Parathyroid adenoma (tissue), 2 donors: Measurements from ENCODE around the gene RNASEH2A.

Experiments used
- H2AFZ ChIP-seq: fragments of 300-600 bp; sonication (generic); one replicate; pipeline ENCODE4 v1.7.0; 2017; ENCODE audit warnings: antibody characterized with exemption, mild to moderate bottlenecking
- H3K27ac ChIP-seq: fragments of 300-600 bp; sonication (generic); one replicate; pipeline ENCODE4 v1.7.0; 2017
- H3K27me3 ChIP-seq: fragments of 300-600 bp; sonication (generic); one replicate; pipeline ENCODE4 v1.7.0; 2017; ENCODE audit warnings: low read length; ENCODE audit not compliant: control insufficient read depth, insufficient read depth
- H3K36me3 ChIP-seq: fragments of 300-600 bp; sonication (generic); one replicate; pipeline ENCODE4 v1.7.0; 2017; ENCODE audit warnings: low read length; ENCODE audit not compliant: control insufficient read depth, insufficient read depth
- H3K4me1 ChIP-seq: fragments of 300-600 bp; sonication (generic); one replicate; pipeline ENCODE4 v1.7.0; 2017; ENCODE audit warnings: control low read depth
- H3K4me2 ChIP-seq: fragments of 300-600 bp; sonication (generic); one replicate; pipeline ENCODE4 v1.7.0; 2017; ENCODE audit warnings: low read length
- H3K4me3 ChIP-seq: fragments of 300-600 bp; sonication (generic); one replicate; pipeline ENCODE4 v1.7.0; 2017; ENCODE audit warnings: low read depth, low read length
- H3K79me2 ChIP-seq: fragments of 300-600 bp; sonication (generic); one replicate; pipeline ENCODE4 v1.7.0; 2017; ENCODE audit warnings: control low read depth
- H3K9ac ChIP-seq: fragments of 300-600 bp; sonication (generic); one replicate; pipeline ENCODE4 v1.7.0; 2017; ENCODE audit warnings: mild to moderate bottlenecking
- H3K9me3 ChIP-seq: fragments of 300-600 bp; sonication (generic); one replicate; pipeline ENCODE4 v1.7.0; 2017; ENCODE audit warnings: low read length; ENCODE audit not compliant: control insufficient read depth
- TF ChIP-seq, protein P1 (sequence below): fragments of 300-600 bp; sonication (generic); IDR thresholded peaks from one replicate; pipeline ENCODE4 v1.7.0; 2017; ENCODE audit warnings: antibody characterized with exemption, mild to moderate bottlenecking
- donor health status: primary hyperparathyroidism.

RNASEH2A gene

GRCh38 chr19:12777217-12778016, 29.0 kb upstream of the RNASEH2A start:
- Histone ChIP-seq H3K4me3 (peak overlapping the region; percentile 79), H3K79me2 (no peaks in the 10 kb centered on the region), H3K4me2 (peak overlapping the region; percentile 97), H3K9ac (peak overlapping the region; percentile 56), H3K4me1 (peaks cover 23% of the 10 kb centered on the region), H3K36me3 (no peaks in the 10 kb centered on the region), H2AFZ (peak overlapping the region; percentile 92), H3K9me3 (no peaks in the 10 kb centered on the region), H3K27ac (peak overlapping the region; percentile 90), H3K27me3 (no peaks in the 10 kb centered on the region)
- TF ChIP-seq, protein P1, sequence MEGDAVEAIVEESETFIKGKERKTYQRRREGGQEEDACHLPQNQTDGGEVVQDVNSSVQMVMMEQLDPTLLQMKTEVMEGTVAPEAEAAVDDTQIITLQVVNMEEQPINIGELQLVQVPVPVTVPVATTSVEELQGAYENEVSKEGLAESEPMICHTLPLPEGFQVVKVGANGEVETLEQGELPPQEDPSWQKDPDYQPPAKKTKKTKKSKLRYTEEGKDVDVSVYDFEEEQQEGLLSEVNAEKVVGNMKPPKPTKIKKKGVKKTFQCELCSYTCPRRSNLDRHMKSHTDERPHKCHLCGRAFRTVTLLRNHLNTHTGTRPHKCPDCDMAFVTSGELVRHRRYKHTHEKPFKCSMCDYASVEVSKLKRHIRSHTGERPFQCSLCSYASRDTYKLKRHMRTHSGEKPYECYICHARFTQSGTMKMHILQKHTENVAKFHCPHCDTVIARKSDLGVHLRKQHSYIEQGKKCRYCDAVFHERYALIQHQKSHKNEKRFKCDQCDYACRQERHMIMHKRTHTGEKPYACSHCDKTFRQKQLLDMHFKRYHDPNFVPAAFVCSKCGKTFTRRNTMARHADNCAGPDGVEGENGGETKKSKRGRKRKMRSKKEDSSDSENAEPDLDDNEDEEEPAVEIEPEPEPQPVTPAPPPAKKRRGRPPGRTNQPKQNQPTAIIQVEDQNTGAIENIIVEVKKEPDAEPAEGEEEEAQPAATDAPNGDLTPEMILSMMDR: peak; percentile 98

DNA sequence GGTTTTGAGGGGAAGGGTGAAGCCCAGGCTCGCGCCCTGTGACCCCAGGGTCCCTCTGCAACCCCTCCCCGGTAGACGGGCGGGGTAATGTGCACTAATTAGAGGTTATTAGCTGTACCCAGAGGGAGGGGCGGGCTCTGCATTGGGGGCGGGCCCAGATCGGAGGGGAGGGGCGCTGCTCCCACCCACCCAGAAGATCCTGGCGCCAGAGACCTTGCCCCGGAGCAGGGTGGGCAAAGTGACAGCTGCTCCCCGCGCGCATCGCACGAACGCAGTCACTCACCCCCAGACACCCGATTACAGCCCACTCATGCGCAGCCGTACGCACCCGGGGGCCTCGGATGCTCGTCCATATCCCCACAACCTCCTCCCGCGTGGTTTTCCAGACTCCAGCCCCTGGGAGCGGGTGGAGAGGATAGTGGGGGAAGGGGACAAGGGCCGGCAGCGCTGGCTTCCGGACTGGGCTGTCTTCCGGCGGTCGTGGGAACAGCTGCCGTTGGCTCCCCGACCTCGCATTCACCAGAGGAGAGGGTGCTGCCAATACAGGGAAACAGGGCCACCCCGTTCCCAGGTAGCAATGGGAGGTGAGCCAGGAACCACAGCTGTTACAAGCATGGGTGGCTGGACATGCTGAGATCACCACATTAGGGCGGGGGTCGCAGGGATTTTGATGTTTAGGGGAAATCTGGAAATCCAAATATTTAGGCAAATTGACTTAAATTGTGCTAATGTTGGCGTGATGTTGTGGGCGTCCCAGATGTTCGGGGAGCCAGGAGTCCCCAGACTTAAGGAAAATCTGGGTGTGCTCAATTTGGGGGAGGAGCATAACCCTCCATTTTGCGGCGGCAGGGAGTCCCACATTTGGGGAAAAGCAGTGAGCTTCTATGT, 28.1 kb upstream of the RNASEH2A start:
- peak overlapping the region; percentile 92 for H2AFZ ChIP-seq
- H3K4me2 ChIP-seq: peak overlapping the region; percentile 97
- H3K36me3 ChIP-seq: no peaks in the 10 kb centered on the region
- H3K9me3 ChIP-seq: no peaks in the 10 kb centered on the region
- peak overlapping the region; percentile 56 for H3K9ac ChIP-seq
- H3K79me2 ChIP-seq: no peaks in the 10 kb centered on the region
- peak overlapping the region; percentile 79 for H3K4me3 ChIP-seq
- peaks cover 26% of the 10 kb centered on the region for H3K4me1 ChIP-seq
- TF ChIP-seq, protein P1: no peak
- H3K27me3 ChIP-seq: no peaks in the 10 kb centered on the region
- peak overlapping the region; percentile 90 for H3K27ac ChIP-seq

- Histone ChIP-seq H3K9me3 (no peaks in the 10 kb centered on the region), H3K79me2 (no peaks in the 10 kb centered on the region), H3K4me3 (peak overlapping the region; percentile 79), H3K36me3 (no peaks in the 10 kb centered on the region), H3K27ac (peak overlapping the region; percentile 90), H3K9ac (peak overlapping the region; percentile 56), H2AFZ (peak overlapping the region; percentile 92), H3K4me1 (peaks cover 32% of the 10 kb centered on the region), H3K27me3 (no peaks in the 10 kb centered on the region), H3K4me2 (peak overlapping the region; percentile 97)
- TF ChIP-seq, protein P1: no peak
These were observed 27.6 kb upstream of the RNASEH2A start for GRCh38 chr19:12778905-12779161.

DNA sequence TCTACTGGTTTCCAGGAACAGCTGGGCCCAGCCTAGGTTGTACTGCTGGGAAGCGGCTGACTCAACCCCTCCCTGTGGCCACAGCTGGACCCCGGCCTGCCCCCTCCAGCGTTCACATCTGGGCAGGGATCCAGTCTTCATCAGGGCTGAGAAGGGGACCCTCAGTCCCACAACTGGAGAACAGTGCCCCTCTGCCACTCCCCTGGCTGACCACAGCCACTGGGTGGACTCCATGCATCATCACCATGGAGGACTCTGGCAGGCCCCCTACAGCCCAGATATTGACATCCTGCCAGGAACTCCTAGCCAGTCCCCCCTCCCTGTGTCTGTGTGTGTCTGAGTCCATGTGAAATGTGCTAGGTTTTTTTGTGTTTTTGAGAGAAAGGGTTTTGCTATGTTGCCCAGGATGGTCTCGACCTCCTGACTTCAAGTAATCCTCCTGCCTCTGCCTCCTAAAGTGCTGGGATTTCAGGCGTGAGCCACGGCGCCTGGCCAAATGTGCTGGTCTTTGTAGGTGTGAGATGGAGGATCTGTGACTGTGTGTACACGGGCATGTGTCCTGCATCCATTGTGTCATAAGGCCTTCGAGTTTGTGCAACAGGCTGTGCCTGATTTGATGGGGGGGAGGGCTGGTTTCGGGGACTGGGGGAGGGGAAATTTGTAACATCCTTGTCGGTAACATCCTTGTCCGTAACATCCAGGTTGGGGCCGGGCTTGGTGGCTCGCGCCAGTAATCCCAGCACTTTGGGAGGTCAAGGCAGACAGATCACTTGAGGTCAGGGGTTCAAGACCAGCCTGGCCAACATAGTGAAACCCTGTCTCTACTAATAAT, 27.0 kb upstream of the RNASEH2A start:
- Histone ChIP-seq H3K4me1 (peaks cover 35% of the 10 kb centered on the region), H3K27ac (peak overlapping the region; percentile 90), H2AFZ (peak overlapping the region; percentile 92), H3K79me2 (no peaks in the 10 kb centered on the region), H3K36me3 (no peaks in the 10 kb centered on the region), H3K4me3 (no peak overlapping the region), H3K27me3 (no peaks in the 10 kb centered on the region), H3K9me3 (no peaks in the 10 kb centered on the region), H3K9ac (no peak overlapping the region), H3K4me2 (peak overlapping the region; percentile 97)
- TF ChIP-seq, protein P1: no peak
